Right lobe of liver (tissue), 6 donors: Measurements from ENCODE around the gene CA6. TPM values are rescaled to one million over a fixed set of nuclear protein-coding genes. Genes with fewer than 3 reads are reported as not detected.
"Not testable (repeated sequence)": the region's sequence is repeated elsewhere in the genome, so short reads cannot be mapped to it uniquely, and the experiment has no call there.

Experiments used
- ATAC-seq, 4 donors: fragments of 200-7000 bp; cut with Tn5 transposase; one replicate each; pipeline ENCODE4 v1.9.1; 2020; ENCODE audit warnings: mild to moderate bottlenecking in 4 of 4, moderate library complexity in 4 of 4
- DNase-seq, 3 donors: peaks; one replicate each; pipeline ENCODE4 v3.0.0-alpha.2; 2020
- H3K27ac ChIP-seq, 3 donors: fragments of 200-600 bp; one replicate each; pipeline ENCODE4 v1.8.0; 2022
- H3K27me3 ChIP-seq, 2 donors: fragments of 200-600 bp; one replicate each; pipeline ENCODE4 v1.8.0; 2022
- H3K36me3 ChIP-seq, 4 donors: fragments of 200-600 bp; sonication (generic) in 1 of 4; one replicate each; pipeline versions ENCODE4 v1.5.1 to v1.8.0; 2017 to 2022; ENCODE audit warnings: control low read depth in 1 of 4
- H3K4me1 ChIP-seq, 4 donors: fragments of 200-600 bp; sonication (generic) in 1 of 4; one replicate each; pipeline versions ENCODE4 v1.5.1 to v1.8.0; 2017 to 2022; ENCODE audit warnings: control low read depth in 1 of 4
- H3K4me3 ChIP-seq, 3 donors: fragments of 200-600 bp; one replicate each; pipeline ENCODE4 v1.8.0; 2022
- H3K9me3 ChIP-seq, 4 donors: fragments of 200-600 bp; sonication (generic) in 1 of 4; one replicate each; pipeline versions ENCODE4 v1.5.1 to v1.8.0; 2017 to 2022; ENCODE audit warnings: control low read depth in 1 of 4
- POLR2A ChIP-seq: fragments of 450-650 bp; IDR thresholded peaks from one replicate; pipeline ENCODE4 v1.6.1; 2017; ENCODE audit warnings: antibody characterized with exemption, mild to moderate bottlenecking
- WGBS: methylation state at CpG from one replicate; pipeline ENCODE4 v1.1.6; 2018; ENCODE audit warnings: low coverage, low lambda C conversion rate; ENCODE audit not compliant: insufficient coverage; ENCODE audit errors: missing lambda C conversion rate; 5-methylcytosine and 5-hydroxymethylcytosine counted together
- intact Hi-C, 2 donors: fragments of 100-400 bp; cut with DNase I; formaldehyde crosslinking; loops; one replicate each; pipeline versions ENCODE4 v1.11.2 to v1.14.1; 2022
- small RNA-seq, 2 experiments: library from RNA; depleted of rRNA; stranded (forward); fragments of <200 nt; gene quantifications; one replicate each; pipeline ENCODE3, GENCODE V24; 2016
- total RNA-seq, 6 experiments: library from RNA; depleted of rRNA in 2 of 6; stranded (reverse); fragments of >200 nt in 2 of 6; fragmentation: NEBNext Ultra II Directional in 3 of 6; extraction: Animal tissue kit (Norgen Biotek cat#: 25700) in 3 of 6; gene quantifications; one replicate each; pipeline versions ENCODE4 v1.1.0 to v1.2.4, GENCODE V29; 2016 to 2023
- TF ChIP-seq, protein P1 (sequence below), 4 donors: fragments of 200-600 bp in 3 of 4; fragments of 450-650 bp in 1 of 4; IDR thresholded peaks; one replicate each; pipeline versions ENCODE4 v1.5.1 to v1.8.0; 2016 to 2022; ENCODE audit warnings: antibody characterized with exemption in 4 of 4, mild to moderate bottlenecking in 2 of 4
- donor health status: DM: no; HTN: yes; CAD: no.
- donor health status: DM: no; HTN: no; CAD: no.
- donor health status: DM: no; HTN: no; CAD: no.
- donor health status: DM: no; HTN: yes; CAD: no.
- donor health status: DM: no; HTN: yes; CAD: no.

Gene CA6
- total RNA-seq, 6 experiments from 2014 or later: not detected

DNA sequence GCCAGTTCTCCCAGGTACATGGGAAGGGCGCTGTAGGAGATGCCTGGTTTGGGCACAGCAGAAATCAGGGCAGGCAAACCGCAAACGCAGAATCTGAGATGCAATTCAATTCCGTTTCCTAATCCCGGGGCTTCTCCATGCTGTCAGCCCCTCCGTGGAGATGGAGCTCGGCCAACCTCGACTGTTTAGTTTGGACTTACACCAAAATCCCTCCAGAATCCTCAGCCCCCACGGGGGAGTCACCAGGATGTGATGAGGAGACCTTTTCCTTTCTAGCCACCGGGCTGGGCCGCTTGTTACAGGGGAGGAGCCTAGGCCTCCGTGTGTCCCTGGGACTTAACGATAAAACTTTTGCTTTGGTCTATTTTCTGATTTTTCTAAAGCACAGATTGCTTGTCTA, 72.7 kb downstream of the CA6 start:
- ATAC-seq: no peak
- DNase-seq: no peak
- Histone ChIP-seq H3K27me3 (no peaks in the 10 kb centered on the region), H3K27ac (no peak overlapping the region), H3K36me3 (no peaks in the 10 kb centered on the region), H3K9me3 (no peaks in the 10 kb centered on the region), H3K4me1 (no peaks in the 10 kb centered on the region), H3K4me3 (no peak overlapping the region)
- intact Hi-C loops: no loop called here
- no peak for TF ChIP-seq POLR2A
- TF ChIP-seq, protein P1, sequence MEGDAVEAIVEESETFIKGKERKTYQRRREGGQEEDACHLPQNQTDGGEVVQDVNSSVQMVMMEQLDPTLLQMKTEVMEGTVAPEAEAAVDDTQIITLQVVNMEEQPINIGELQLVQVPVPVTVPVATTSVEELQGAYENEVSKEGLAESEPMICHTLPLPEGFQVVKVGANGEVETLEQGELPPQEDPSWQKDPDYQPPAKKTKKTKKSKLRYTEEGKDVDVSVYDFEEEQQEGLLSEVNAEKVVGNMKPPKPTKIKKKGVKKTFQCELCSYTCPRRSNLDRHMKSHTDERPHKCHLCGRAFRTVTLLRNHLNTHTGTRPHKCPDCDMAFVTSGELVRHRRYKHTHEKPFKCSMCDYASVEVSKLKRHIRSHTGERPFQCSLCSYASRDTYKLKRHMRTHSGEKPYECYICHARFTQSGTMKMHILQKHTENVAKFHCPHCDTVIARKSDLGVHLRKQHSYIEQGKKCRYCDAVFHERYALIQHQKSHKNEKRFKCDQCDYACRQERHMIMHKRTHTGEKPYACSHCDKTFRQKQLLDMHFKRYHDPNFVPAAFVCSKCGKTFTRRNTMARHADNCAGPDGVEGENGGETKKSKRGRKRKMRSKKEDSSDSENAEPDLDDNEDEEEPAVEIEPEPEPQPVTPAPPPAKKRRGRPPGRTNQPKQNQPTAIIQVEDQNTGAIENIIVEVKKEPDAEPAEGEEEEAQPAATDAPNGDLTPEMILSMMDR (IDR thresholded peaks at IDR 0.05): no peak
- 65% methylated on average over 7 of the region's 13 CpGs for WGBS

DNA sequence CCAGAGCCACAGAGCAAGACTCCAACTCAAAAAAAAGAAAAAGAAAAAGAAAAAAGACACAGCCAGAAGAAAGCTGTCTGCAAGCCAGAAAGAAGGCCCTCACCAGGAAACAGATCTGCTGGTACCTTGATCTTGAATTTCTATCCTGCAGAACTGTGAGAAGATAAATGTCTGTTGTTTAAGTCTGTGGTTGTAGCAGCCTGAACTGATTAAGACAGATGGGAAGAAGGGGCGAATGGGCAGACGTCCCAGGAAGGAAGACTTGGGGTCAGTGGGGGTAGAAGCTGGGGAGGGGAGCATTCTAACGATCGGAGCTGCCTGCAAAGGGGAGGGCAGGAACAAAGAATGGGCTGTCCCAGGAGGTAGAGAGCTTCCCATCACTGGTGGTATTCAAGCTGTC, 74.2 kb downstream of the CA6 start:
- intact Hi-C loops: no loop called here
- no peak overlapping the region for H3K27ac ChIP-seq
- H3K4me3 ChIP-seq: no peak overlapping the region
- ATAC-seq: no peak
- H3K36me3 ChIP-seq: no peaks in the 10 kb centered on the region
- 21% methylated on average over 4 of the region's 4 CpGs for WGBS
- no peaks in the 10 kb centered on the region for H3K9me3 ChIP-seq
- no peaks in the 10 kb centered on the region for H3K27me3 ChIP-seq
- TF ChIP-seq POLR2A: no peak
- DNase-seq: no peak
- H3K4me1 ChIP-seq: no peaks in the 10 kb centered on the region

DNA sequence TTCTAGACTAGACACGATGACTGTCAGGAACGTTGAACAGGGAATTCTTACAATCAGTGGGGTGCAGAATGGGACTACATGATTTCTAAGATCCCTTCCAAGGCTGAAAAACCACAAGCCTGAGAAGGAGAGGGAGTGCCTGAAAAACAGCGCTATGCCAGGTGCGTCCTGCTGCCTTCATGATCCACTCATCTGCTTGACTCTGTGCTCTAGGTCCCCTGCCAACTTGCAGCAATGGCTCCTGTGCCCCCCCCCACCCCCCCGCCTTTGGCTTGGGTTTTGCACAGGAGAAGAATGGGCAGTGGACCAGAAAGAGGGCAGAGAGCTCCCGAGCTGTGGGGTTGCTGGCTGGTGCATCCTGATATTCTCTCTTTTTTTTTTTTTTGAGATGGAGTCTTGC, 74.6 kb downstream of the CA6 start:
- intact Hi-C loops: no loop called here
- Histone ChIP-seq H3K36me3 (no peaks in the 10 kb centered on the region), H3K27ac (no peak overlapping the region), H3K4me1 (no peaks in the 10 kb centered on the region), H3K4me3 (no peak overlapping the region), H3K9me3 (no peaks in the 10 kb centered on the region), H3K27me3 (no peaks in the 10 kb centered on the region)
- ATAC-seq (no peak), DNase-seq (no peak)
- TF ChIP-seq POLR2A: no peak
- TF ChIP-seq, protein P1 (IDR thresholded peaks at IDR 0.05): no peak
- WGBS: 27% methylated on average over 3 of the region's 6 CpGs

DNA sequence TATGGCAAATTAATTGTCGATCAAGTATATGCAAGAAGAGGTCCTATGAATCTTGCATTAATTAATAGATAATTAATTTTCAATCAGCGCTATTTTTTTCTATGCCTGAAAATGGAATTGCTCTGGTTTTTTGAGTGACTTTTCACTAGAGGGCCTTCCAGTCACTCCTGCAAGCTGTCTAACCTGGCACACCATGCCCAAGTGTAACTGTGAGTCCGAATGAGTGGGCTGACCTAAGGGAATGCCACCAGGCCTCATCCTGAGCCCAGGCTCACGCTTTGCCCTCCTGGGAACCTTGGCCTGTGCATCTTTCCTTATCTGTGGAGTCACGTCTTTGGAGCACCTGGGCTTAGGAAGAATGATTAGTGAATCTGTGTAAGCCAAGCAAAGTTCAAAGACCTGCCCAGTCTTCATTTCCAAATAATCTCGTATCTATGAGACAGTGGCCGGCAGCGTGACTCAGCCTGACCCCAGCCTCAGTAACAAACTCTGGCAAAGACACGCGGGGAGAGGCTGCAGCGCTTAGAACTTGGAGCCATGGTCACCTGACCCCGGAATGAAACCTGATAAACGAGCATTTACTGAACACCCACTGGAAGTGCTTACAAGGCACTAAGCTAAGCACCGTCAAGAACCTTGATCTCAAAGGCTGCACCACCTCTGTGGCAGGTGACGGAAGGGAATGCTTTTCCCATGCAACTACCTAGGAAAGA, 76.5 kb downstream of the CA6 start:
- H3K4me3 ChIP-seq, H3K27me3 ChIP-seq, H3K4me1 ChIP-seq, H3K9me3 ChIP-seq, H3K27ac ChIP-seq, H3K36me3 ChIP-seq, intact Hi-C loops, DNase-seq: not testable (repeated sequence)
- ATAC-seq: peak; percentile 58 to 85 (median 65)
- 43% methylated on average over 7 of the region's 15 CpGs for WGBS

DNA sequence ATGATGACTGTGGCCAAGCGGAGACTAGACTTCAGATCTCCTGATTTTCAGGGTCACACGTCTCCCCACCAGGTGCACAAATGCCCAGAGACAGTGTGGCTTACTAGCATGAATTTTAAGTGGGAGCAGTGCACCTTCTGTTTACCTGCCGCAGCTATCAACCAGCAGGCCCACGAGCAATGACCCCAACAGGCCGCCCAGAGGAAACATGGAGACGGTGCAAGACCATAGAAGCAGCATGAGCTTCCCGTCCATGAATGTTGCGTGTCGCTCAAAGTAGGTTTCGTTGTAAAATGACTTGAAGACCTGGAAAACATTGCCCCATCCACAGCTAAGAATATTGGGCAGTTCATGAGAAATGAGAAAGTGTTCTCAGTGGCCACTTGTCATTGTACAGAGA, 77.1 kb downstream of the CA6 start:
- Histone ChIP-seq H3K36me3 (no peaks in the 10 kb centered on the region), H3K27ac (no peak overlapping the region), H3K9me3 (no peaks in the 10 kb centered on the region), H3K4me3 (no peak overlapping the region), H3K27me3 (no peaks in the 10 kb centered on the region), H3K4me1 (no peaks in the 10 kb centered on the region)
- ATAC-seq (no peak), DNase-seq (no peak)
- 91% methylated on average over 7 of the region's 10 CpGs for WGBS
- intact Hi-C loops: no loop called here
- TF ChIP-seq, protein P1 (IDR thresholded peaks at IDR 0.05): no peak
- no peak for TF ChIP-seq POLR2A

Small RNA genes lying within 50 kb of the gene (small RNA-seq; reads per million reads assigned to genes)
- gene AL139415.2 (0 reads per million in 2 experiments), gene RN7SL451P (0 reads per million in 2 experiments)

Other genes with a start within 250 kb of the CA6 start
- gene RERE, start 128.2 kb upstream of the CA6 start, total RNA-seq: 10 to 100 TPM; 17.5 to 38.4 (median 25.0) TPM
- gene ENO1, start 67.2 kb upstream of the CA6 start, total RNA-seq: 100 to 1,000 TPM; 314 to 792 (median 539) TPM
- not detected for gene SLC2A7, start 80.6 kb downstream of the CA6 start, total RNA-seq
- 1 to 10 TPM in 1 of 6 experiments, under 1 TPM in 5; 0.19 to 3.5 (median 0.30) TPM for gene SLC2A5, start 123.8 kb downstream of the CA6 start, total RNA-seq
- gene GPR157, start 183.2 kb downstream of the CA6 start, total RNA-seq: 10 to 100 TPM in 1 of 6 experiments, 1 to 10 TPM in 5; 5.6 to 12.5 (median 7.0) TPM